HepG2 (cell line): Measurements from ENCODE around the gene ANKRD27.

Experiments used
- ZNF704 ChIP-seq: sonication (generic); formaldehyde crosslinking; IDR thresholded peaks from 2 replicates; pipeline ENCODE4 v1.8.1; 2023; ENCODE audit warnings: mild to moderate bottlenecking, inconsistent platforms, moderate library complexity, missing genetic modification reagents, borderline replicate concordance
- TF ChIP-seq, protein P1 (sequence below): sonication (generic); formaldehyde crosslinking; IDR thresholded peaks from 2 replicates; pipeline ENCODE4 v1.4.0; 2020; ENCODE audit warnings: low read depth, missing genetic modification reagents

GRCh38 chr19:32720216-32720935, 45.4 kb upstream of the ANKRD27 start:
- no peak for TF ChIP-seq ZNF704
- TF ChIP-seq, protein P1, sequence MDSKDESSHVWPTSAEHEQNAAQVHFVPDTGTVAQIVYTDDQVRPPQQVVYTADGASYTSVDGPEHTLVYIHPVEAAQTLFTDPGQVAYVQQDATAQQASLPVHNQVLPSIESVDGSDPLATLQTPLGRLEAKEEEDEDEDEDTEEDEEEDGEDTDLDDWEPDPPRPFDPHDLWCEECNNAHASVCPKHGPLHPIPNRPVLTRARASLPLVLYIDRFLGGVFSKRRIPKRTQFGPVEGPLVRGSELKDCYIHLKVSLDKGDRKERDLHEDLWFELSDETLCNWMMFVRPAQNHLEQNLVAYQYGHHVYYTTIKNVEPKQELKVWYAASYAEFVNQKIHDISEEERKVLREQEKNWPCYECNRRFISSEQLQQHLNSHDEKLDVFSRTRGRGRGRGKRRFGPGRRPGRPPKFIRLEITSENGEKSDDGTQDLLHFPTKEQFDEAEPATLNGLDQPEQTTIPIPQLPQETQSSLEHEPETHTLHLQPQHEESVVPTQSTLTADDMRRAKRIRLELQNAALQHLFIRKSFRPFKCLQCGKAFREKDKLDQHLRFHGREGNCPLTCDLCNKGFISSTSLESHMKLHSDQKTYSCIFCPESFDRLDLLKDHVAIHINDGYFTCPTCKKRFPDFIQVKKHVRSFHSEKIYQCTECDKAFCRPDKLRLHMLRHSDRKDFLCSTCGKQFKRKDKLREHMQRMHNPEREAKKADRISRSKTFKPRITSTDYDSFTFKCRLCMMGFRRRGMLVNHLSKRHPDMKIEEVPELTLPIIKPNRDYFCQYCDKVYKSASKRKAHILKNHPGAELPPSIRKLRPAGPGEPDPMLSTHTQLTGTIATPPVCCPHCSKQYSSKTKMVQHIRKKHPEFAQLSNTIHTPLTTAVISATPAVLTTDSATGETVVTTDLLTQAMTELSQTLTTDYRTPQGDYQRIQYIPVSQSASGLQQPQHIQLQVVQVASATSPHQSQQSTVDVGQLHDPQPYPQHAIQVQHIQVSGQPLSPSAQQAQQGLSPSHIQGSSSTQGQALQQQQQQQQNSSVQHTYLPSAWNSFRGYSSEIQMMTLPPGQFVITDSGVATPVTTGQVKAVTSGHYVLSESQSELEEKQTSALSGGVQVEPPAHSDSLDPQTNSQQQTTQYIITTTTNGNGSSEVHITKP (CRISPR knock-in tag) = no peak
